Uterus (tissue), 4 donors: ENCODE data around the gene FAM53C. TPM values are rescaled to one million over a fixed set of nuclear protein-coding genes. Genes with fewer than 3 reads are reported as not detected.

ENCODE experiments used
- DNase-seq, 2 donors: peaks; one replicate each; pipeline ENCODE4 v3.0.0-alpha.2; 2019 to 2020
- H3K27ac ChIP-seq, 2 donors: fragments of 200-600 bp; sonication (generic); 1 replicate in 1 of 2; 2 replicates in 1 of 2; pipeline ENCODE4 v1.5.1; 2016 to 2018
- H3K27me3 ChIP-seq, 2 donors: fragments of 200-600 bp; sonication (generic); one replicate each; pipeline ENCODE4 v1.5.1; 2018 to 2019; ENCODE audit warnings: control low read depth in 1 of 2
- H3K36me3 ChIP-seq, 2 donors: fragments of 200-600 bp; sonication (generic); one replicate each; pipeline ENCODE4 v1.5.1; 2019; ENCODE audit warnings: control low read depth in 1 of 2
- H3K4me1 ChIP-seq, 2 donors: fragments of 200-600 bp; sonication (generic); one replicate each; pipeline ENCODE4 v1.5.1; 2018 to 2019; ENCODE audit warnings: control low read depth in 1 of 2
- H3K4me3 ChIP-seq, 2 donors: fragments of 200-600 bp; sonication (generic); 1 replicate in 1 of 2; 2 replicates in 1 of 2; pipeline ENCODE4 v1.5.1; 2018 to 2019; ENCODE audit warnings: mild to moderate bottlenecking in 1 of 2
- H3K9me3 ChIP-seq, 2 donors: fragments of 200-600 bp; sonication (generic); one replicate each; pipeline ENCODE4 v1.5.1; 2019; ENCODE audit warnings: control low read depth in 1 of 2
- POLR2A ChIP-seq, 2 donors: fragments of 450-650 bp; IDR thresholded peaks; one replicate each; pipeline ENCODE4 v1.6.1; 2016; ENCODE audit warnings: antibody characterized with exemption in 2 of 2, mild to moderate bottlenecking in 1 of 2, moderate library complexity in 1 of 2
- intact Hi-C: fragments of 100-400 bp; cut with DNase I; formaldehyde crosslinking; loops from one replicate; pipeline ENCODE4 v1.15.1; 2023; ENCODE audit warnings: low total_unique reads
- total RNA-seq, 4 donors: library from RNA; depleted of rRNA in 3 of 4; stranded (reverse); fragments of >200 nt in 3 of 4; gene quantifications; one replicate each; pipeline versions ENCODE4 v1.1.0 to v1.2.4, GENCODE V29; 2014 to 2023
- TF ChIP-seq, protein P1 (sequence below), 4 experiments: fragments of 200-600 bp in 2 of 4; fragments of 450-650 bp in 2 of 4; sonication (generic) in 2 of 4; IDR thresholded peaks; one replicate each; pipeline ENCODE4 v1.5.1; 2016 to 2019; ENCODE audit warnings: antibody characterized with exemption in 4 of 4, mild to moderate bottlenecking in 2 of 4, moderate library complexity in 1 of 4
- donor health status: DM: yes; HTN: yes; CAD: no.

FAM53C gene
- 10 to 100 TPM; 20.0 to 54.4 (median 26.4) TPM for total RNA-seq

DNA sequence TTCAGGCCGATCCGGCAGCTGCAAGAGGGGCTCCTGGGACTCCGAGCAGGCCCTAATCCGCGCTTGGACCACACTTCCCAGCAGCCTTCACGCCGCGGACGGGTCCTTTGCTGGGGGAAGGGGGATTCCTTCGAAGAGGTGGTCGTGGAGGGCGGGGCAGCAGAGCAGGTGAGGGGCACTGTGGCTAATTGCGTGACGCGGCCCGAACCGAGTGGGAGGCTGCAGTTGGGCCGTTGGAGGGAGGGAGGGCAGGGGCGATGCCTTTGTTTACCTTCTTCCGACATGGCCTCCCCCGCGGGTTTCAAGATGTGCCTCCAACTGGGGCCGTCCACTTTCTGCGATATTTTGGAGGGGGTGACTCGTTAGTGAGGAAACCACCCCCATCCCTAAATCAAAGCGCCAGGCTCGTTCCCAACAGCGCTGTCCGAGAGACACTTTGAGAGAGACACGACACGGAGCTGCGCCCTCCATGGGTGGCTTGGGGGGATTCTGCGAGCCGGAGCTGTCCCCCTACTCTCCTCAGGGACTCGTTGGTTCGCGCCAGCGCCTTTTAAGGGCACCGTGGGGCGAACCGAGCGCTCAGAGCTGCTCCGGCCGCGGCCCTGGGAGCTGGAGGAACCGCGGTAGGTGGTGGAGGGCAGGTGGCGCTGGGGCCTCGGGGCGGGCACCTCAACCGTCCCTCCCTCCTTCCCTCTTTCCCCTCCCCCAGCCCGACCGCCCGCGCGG is at the start of gene FAM53C:
TSS of gene FAM53C (plus strand) at position 582 of the 726 bp plus-strand sequence. CDS start 3,070 bp downstream, outside the sequence.
- intact Hi-C loops, result no loop called here
- no peaks in the 10 kb centered on the region for H3K9me3 ChIP-seq
- DNase-seq, result peak; percentile 88 to 91
- H3K4me1 ChIP-seq, result peaks cover 5 to 6% of the 10 kb centered on the region in 2 donors
- TF ChIP-seq, protein P1, sequence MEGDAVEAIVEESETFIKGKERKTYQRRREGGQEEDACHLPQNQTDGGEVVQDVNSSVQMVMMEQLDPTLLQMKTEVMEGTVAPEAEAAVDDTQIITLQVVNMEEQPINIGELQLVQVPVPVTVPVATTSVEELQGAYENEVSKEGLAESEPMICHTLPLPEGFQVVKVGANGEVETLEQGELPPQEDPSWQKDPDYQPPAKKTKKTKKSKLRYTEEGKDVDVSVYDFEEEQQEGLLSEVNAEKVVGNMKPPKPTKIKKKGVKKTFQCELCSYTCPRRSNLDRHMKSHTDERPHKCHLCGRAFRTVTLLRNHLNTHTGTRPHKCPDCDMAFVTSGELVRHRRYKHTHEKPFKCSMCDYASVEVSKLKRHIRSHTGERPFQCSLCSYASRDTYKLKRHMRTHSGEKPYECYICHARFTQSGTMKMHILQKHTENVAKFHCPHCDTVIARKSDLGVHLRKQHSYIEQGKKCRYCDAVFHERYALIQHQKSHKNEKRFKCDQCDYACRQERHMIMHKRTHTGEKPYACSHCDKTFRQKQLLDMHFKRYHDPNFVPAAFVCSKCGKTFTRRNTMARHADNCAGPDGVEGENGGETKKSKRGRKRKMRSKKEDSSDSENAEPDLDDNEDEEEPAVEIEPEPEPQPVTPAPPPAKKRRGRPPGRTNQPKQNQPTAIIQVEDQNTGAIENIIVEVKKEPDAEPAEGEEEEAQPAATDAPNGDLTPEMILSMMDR (IDR thresholded peaks at IDR 0.05), result peak in 3 of 4 experiments; percentile 1 to 35 (median 28)
- peak; percentile 87 to 94 for TF ChIP-seq POLR2A (IDR thresholded peaks at IDR 0.05)
- peak within 1 kb of the TSS; percentile 88 to 99 for H3K4me3 ChIP-seq
- H3K27me3 ChIP-seq, result no peaks in the 10 kb centered on the region
- H3K27ac ChIP-seq, result peak within 1 kb of the TSS; percentile 92 to 100
- H3K36me3 ChIP-seq, result no peaks in the 10 kb centered on the region

DNA sequence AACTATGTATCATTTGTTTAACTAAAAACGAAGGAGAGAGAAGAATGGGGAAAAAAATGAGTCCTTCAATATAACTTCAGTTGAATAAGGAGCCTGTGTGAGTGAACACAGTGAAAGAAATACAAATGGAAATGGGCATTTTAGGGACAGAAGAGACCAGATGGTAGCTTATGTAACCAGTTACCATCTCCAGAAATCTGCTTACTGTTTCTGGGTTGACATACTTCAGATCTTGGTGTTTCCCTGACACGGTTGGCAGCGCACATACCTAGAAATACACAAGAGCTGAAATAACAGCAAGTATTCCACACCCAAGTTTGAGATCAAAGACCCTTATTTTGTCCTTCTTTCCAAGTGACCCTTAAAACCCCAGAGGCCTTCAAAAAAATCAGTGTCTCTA is 48.8 kb upstream of the FAM53C start:
- H3K4me1 ChIP-seq, result no peaks in the 10 kb centered on the region
- H3K9me3 ChIP-seq, result no peaks in the 10 kb centered on the region
- no peak overlapping the region for H3K4me3 ChIP-seq
- TF ChIP-seq, protein P1 (IDR thresholded peaks at IDR 0.05), result no peak
- no peak for TF ChIP-seq POLR2A (IDR thresholded peaks at IDR 0.05)
- no peaks in the 10 kb centered on the region for H3K27me3 ChIP-seq
- H3K27ac ChIP-seq, result no peak overlapping the region
- DNase-seq, result no peak
- intact Hi-C loops, result no loop called here
- no peaks in the 10 kb centered on the region for H3K36me3 ChIP-seq

DNA sequence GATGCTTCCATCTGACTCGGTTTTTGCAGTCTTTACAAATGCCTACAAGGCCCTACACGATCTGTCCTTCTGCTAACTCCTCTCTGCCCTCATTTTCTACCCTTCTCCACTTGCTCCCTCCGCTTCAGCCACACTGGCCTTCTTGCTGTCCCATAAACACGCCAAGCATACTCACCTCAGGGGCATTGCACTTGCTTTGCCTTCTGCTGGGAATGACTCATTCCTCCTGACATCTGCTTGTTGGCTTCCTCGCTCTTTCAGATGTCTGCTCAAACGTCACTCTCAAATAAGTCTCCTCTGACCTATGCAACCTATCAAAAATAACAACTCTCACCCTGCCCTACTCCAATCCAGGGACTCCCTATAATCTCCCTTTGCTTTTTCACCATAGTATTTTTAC is 34.7 kb upstream of the FAM53C start:
- intact Hi-C loops, result no loop called here

DNA sequence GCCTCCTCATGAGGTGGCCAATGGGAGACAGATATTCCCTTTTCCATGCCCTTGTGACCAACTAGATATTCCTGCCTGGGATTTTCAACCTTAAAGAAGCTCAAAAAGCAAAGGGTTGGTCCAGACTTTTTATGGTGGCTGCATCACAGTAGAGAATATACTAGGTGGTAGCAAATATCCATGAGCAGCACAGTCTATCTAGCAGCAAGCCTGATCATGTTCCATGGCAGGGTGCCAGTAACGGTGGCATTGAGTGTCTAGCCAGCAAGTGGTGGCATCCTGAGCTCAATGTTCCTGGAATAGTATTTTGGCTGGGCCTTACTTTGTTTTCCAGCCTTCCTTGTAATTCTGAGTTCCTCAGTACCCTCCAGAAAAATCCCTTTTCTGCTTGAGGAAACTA is 32.3 kb upstream of the FAM53C start:
- Histone ChIP-seq H3K27me3 (no peaks in the 10 kb centered on the region), H3K4me1 (no peaks in the 10 kb centered on the region), H3K27ac (no peak overlapping the region), H3K9me3 (no peaks in the 10 kb centered on the region), H3K36me3 (no peaks in the 10 kb centered on the region), H3K4me3 (no peak overlapping the region)
- intact Hi-C loops, result no loop called here
- no peak for DNase-seq
- TF ChIP-seq, protein P1 (IDR thresholded peaks at IDR 0.05), result no peak
- no peak for TF ChIP-seq POLR2A (IDR thresholded peaks at IDR 0.05)

More for the DNA sequence above, 34.7 kb upstream of the FAM53C start:
- H3K4me3 ChIP-seq, result no peak overlapping the region
- DNase-seq, result no peak
- H3K27me3 ChIP-seq, result no peaks in the 10 kb centered on the region
- no peaks in the 10 kb centered on the region for H3K4me1 ChIP-seq
- H3K9me3 ChIP-seq, result no peaks in the 10 kb centered on the region
- H3K27ac ChIP-seq, result no peak overlapping the region
- no peaks in the 10 kb centered on the region for H3K36me3 ChIP-seq
- TF ChIP-seq POLR2A (IDR thresholded peaks at IDR 0.05), result no peak
- TF ChIP-seq, protein P1 (IDR thresholded peaks at IDR 0.05), result no peak

DNA sequence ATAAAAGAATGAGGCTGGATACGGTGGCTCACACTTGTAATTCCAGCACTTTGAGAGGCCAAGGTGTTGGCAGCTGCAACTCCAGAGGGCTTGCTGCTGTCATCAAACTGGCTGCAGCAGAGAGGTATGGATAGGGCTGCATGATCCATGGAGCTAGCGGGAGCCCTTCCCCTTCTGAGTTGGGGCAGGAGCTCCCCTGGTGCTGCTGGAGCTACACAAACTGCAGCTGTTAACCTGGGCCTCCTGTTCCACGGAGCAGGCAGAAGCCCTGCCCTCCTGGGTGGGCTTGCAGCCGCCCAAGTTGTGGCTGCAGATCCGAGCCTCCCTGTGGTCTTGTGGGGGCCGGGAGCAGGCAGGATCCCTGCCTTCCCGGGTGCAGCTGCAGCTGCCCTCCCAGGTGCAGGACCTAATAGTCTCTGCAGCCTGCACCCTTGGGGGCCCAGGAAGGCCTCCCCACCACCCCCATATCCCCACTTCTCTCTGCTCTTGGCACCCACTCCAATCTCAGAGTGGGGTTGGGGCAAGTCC is 22.3 kb upstream of the FAM53C start:
- no peaks in the 10 kb centered on the region for H3K9me3 ChIP-seq
- intact Hi-C loops, result no loop called here
- no peaks in the 10 kb centered on the region for H3K36me3 ChIP-seq
- H3K27me3 ChIP-seq, result no peaks in the 10 kb centered on the region
- H3K4me3 ChIP-seq, result no peak overlapping the region
- TF ChIP-seq, protein P1 (IDR thresholded peaks at IDR 0.05), result no peak
- TF ChIP-seq POLR2A (IDR thresholded peaks at IDR 0.05), result no peak
- no peaks in the 10 kb centered on the region for H3K4me1 ChIP-seq
- no peak overlapping the region for H3K27ac ChIP-seq
- no peak for DNase-seq
